GM19099 (cell line): ENCODE measurements around the gene ATP2B1.

Experiments used
- POLR2A ChIP-seq: IDR thresholded peaks from 3 replicates; pipeline ENCODE4 v1.6.1; 2011; ENCODE audit warnings: low read depth; ENCODE audit not compliant: insufficient read length; ENCODE audit errors: extremely low read depth

The ATP2B1 gene

DNA sequence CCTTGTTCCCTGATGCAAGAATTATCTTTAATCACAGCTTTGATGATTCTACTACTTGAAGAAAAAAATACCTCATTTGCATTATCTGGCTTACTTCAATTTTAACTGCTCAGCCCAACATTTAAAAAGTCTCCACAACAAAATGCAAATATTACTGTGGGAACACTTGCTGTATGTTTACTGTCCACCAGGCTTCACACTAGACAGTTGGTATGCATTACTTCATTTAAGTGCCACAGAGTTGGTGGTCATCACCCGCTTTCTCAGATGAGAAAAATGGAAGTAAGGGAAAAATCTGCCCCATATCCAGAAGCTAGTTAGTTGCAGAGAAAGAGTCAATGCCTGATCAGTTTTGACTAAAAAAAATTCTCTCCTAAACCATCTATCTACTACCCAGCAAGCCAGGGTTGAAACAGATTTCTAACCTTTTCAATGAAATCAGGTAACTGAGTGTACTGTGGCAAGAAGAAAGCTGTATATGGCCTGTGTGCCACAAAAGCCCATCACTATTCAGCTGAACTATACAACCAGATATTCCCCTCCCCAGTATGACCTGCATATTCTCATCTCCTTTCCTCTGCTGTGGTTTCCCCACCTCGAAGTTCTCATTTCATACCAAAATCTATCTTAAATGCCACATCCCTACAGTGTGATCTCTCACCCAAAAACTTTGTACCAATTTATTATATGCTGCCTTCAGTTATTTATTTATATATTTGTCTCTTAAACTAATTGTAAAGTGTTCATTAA lies 90.3 kb downstream of the ATP2B1 start:
- TF ChIP-seq POLR2A: no peak

GRCh38 chr12:89610366-89610765 lies 98.3 kb downstream of the ATP2B1 start:
- TF ChIP-seq POLR2A: no peak

DNA sequence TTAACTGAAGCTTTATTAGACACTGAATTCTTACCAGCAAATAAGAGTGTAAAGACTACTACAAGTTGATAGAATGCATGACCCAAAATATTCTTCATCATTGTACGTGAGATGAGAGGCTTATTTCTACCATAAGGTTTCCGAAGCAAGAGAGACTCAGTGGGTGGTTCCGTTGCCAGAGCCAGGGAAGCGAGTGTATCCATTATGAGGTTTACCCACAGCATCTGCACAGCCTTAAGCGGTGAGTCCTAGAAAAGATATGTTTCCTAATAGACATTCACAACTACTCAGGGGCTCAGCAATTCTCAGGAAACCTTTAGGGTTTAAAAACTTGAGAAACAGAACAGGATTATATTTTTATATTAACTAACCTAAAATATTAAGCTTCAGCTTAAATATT lies 105.0 kb downstream of the ATP2B1 start:
- TF ChIP-seq POLR2A: no peak

- no peak for TF ChIP-seq POLR2A
These were observed 110.9 kb downstream of the ATP2B1 start for GRCh38 chr12:89597770-89598169.

DNA sequence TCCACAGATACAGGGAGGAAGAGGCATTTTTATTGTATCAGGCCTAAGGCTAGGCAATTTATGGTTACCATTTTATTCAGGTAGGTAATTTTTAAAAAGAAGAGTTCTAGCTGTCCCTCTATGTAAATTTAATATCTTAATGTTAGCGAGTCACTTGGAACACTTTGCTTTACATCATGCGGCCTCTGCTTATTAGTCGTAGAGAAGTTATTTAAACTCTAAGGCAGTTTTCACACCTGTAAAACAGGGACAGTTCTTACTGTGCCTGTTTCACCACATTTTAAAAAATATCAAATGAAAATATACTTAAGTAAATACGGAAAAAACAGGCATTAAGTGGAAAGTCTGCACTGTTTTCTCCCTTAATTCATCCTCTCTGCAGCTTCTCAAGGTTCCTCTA lies 111.4 kb downstream of the ATP2B1 start:
- TF ChIP-seq POLR2A: no peak

- no peak for TF ChIP-seq POLR2A
These were observed 114.8 kb downstream of the ATP2B1 start for GRCh38 chr12:89593873-89594272.

- TF ChIP-seq POLR2A: no peak
These were observed 115.4 kb downstream of the ATP2B1 start for GRCh38 chr12:89593233-89593632.

GRCh38 chr12:89589753-89590152 lies 118.9 kb downstream of the ATP2B1 start:
- no peak for TF ChIP-seq POLR2A

DNA sequence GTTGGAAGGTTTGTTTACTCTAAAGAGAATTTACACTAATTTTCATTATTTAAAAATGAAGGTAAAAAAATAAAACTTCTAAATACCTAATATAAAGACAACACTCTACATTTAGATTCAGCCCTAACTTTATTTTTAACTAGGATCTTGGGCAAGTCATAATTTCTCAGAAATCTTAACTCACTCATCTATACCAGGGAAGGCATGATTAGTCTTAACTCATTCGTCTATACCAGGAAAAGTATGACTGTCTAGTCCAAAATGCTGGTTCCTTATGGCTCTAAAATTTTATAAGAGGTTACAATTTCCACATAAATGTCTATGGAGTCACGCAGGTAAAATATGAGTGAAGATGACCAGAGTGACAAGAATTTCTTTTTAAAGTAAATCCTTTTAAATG lies 130.1 kb downstream of the ATP2B1 start:
- TF ChIP-seq POLR2A: no peak

DNA sequence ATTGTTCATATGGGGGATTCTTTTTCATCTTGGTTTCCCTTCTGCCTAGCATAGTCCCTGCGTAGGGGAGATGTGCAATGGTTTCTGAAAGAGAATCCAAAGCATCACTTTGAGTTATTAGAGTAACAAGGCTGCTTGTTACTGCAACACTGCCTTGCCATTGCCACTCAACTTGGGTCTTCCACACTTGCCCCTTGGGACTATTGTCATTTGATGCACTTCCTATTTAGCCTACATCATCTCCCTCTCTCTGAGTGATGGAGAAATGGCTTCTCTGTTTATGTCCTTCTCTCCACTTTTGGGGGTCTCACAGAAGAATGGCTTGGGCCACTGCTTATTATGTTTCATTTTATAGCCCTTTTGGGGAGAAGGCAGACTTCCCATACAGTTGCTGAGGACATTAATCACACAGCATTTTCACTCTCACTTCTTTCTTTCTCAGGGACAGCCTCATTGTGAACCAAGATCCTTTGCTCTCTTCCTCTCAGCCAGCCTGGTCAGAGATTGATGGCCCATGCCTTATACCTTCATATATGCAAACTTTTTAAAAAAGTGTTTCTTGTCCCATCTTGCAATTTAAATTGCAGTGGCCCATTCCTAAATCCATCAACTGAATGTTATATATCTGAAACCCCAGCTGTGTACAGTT lies 131.9 kb downstream of the ATP2B1 start:
- TF ChIP-seq POLR2A: no peak

- no peak for TF ChIP-seq POLR2A
These were observed 133.3 kb downstream of the ATP2B1 start for GRCh38 chr12:89575374-89575773.

DNA sequence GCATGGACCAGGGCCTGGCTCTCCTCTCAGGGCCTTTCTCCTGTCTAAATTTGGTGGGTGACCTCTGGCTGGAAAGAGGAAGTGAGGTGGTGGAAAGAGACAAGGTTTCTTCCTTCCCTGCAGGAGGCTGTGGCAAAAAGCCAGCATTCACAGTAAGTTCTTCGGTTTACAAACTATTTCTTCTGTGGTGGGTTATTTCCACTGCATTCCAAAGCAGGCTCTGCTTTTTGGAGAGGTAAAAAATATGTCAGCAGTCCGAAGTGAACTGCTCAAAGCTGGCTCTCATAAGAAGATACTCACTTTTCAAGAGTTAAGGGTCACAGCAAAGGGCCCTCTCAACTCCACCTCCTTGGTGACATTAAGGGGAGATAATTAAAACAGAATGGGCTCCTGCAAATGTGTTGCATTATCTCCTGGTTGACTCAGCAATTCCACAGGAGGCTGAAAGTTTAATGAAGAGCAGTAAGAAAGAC lies 133.9 kb downstream of the ATP2B1 start:
- TF ChIP-seq POLR2A: no peak

GRCh38 chr12:89573051-89573810 lies 135.4 kb downstream of the ATP2B1 start:
- no peak for TF ChIP-seq POLR2A

GRCh38 chr12:89571491-89572195 lies 137.0 kb downstream of the ATP2B1 start:
- TF ChIP-seq POLR2A: no peak

DNA sequence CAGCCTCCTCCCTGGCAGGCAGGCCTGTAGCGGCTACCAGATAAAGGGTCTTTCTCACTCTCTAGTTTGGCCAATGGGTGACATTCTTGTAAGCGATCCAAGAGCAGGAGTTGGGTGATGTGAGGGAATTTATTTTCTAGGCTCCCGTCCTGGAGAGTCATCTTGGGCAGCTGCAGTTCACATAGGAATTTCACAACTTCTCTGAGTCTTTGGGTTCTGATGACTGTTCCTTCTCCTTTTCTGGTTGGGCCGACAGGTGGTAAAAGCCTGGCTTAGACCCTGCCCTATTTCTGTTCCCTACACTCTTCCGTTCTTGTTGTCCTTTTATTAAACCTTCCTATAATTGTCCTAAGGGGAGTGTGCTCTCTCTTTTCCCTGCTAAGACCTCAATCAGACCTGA lies 140.2 kb downstream of the ATP2B1 start:
- no peak for TF ChIP-seq POLR2A
